ENCODE results near the gene ECHS1. TPM values are rescaled to one million over a fixed set of nuclear protein-coding genes. Genes with fewer than 3 reads are reported as not detected.

The ECHS1 gene
- total and polyA plus RNA-seq, 2 of the 8 experiments (the other 6 are each of a cell fraction or from before 2014, with no cell fraction given): 41.7 to 101 TPM

DNA sequence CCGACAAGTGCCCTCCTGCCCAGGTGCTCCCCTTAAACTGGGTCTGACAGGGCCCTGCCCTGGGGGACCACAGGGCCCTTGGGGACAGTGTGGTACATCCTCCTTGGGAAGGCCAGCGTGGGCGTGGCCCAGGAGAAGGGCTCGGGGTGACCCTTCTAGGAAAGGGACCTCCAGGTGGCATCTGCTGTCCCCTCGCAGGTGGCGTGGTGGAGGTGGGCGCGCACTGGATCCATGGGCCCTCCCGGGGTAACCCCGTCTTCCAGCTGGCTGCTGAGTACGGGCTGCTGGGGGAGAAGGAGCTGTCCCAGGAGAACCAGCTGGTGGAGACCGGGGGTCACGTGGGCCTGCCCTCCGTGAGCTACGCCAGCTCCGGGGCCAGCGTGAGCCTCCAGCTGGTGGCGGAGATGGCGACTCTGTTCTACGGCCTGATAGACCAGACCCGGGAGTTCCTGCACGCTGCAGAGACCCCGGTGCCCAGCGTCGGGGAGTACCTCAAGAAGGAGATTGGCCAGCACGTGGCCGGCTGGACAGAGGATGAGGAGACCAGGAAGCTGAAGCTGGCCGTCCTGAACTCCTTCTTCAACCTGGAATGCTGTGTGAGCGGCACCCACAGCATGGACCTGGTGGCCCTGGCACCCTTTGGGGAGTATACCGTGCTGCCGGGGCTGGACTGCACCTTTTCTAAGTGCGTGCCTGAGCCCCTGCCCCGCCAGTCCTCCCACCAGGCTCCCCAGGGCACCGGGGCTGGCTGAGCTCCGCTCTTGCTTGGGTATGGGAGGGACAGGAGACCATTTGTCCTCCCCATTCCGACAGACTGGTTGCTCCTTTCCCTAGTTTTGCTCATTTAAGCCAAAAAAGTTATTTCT is 6.9 kb upstream of the ECHS1 start:
- Histone ChIP-seq H2BK15ac (ENCODE audit: low read length) (0 out of 2 replicates have a peak overlapping the region, but pooled peaks have one; percentile 16), H3K9ac (replicated peaks in 1 of 4; ENCODE audit: extremely low read depth in 1 of 4, low read depth in 3 of 4, low read length in 3 of 4) (peak overlapping the region in 1 of 4 experiments; percentile 19; a peak in 1 of 7 replicates), H3K4me1 (replicated peaks in 1 of 4; ENCODE audit: control insufficient read depth in 3 of 4, insufficient read depth in 4 of 4, low read length in 3 of 4) (peaks cover 0 to 3% (median under 1%) of the 10 kb centered on the region in 4 experiments; a peak in 4 of 7 replicates), H3K4me3 (ENCODE audit: extremely low read depth in 1 of 4, insufficient read depth in 2 of 4, low read depth in 3 of 4, low read length in 4 of 4) (peak overlapping the region; percentile 49 to 78 (median 62)), H3K79me2 (ENCODE audit: control insufficient read depth in 1 of 2, insufficient read depth in 2 of 2, low read length in 2 of 2) (no peaks in the 10 kb centered on the region), H3K79me1 (ENCODE audit: low read depth, low read length) (no peaks in the 10 kb centered on the region), H3K27ac (ENCODE audit: low read depth, low read length) (no peak overlapping the region), H3K56ac (replicated peaks; ENCODE audit: insufficient read length, low read depth, low read length) (no peak overlapping the region), H3K36me3 (ENCODE audit: control insufficient read depth in 2 of 4, insufficient read depth in 4 of 4, low read length in 3 of 4) (no peaks in the 10 kb centered on the region), H3K23me2 (ENCODE audit: low read depth, low read length) (peaks cover 15% of the 10 kb centered on the region; the same call in 1 of the 2 replicates), H4K8ac (ENCODE audit: extremely low read depth, insufficient read depth, low read length) (peak overlapping the region; percentile 51; the same call in 1 of the 2 replicates), H3K14ac (ENCODE audit: insufficient read length) (no peak overlapping the region), H3K18ac (ENCODE audit: extremely low read depth, low read length) (no peak overlapping the region), H4K20me1 (replicated peaks in 1 of 2; ENCODE audit: control insufficient read depth in 1 of 2, insufficient read depth in 2 of 2, low read length in 2 of 2) (peaks cover 0 to 4% of the 10 kb centered on the region in 2 experiments), H2BK5ac (ENCODE audit: low read depth, low read length) (no peak overlapping the region), H3K9me3 (ENCODE audit: insufficient read depth in 2 of 2, low read depth in 1 of 2, low read length in 1 of 2) (no peaks in the 10 kb centered on the region), H2BK12ac (ENCODE audit: low read depth, low read length) (no peak overlapping the region), H2AK5ac (ENCODE audit: low read depth, low read length) (no peak overlapping the region), H4K5ac (ENCODE audit: insufficient read length, low read depth, low read length) (no peak overlapping the region), H2AFZ (ENCODE audit: low read length) (no peak overlapping the region; the same call in 1 of the 2 replicates), H3K4me2 (ENCODE audit: insufficient read depth in 1 of 2, low read depth in 2 of 2, low read length in 2 of 2) (peak overlapping the region; percentile 64 to 87), H3K23ac (ENCODE audit: insufficient read length) (no peak overlapping the region), H2BK120ac (replicated peaks; ENCODE audit: low read depth, low read length) (no peak overlapping the region), H3K4ac (replicated peaks; ENCODE audit: insufficient read length, low read depth, low read length) (no peak overlapping the region), H3K27me3 (replicated peaks in 1 of 4; ENCODE audit: control insufficient read depth in 3 of 4, extremely low read depth in 1 of 4, insufficient read depth in 3 of 4, low read length in 3 of 4) (peaks cover 8 to 44% (median 27%) of the 10 kb centered on the region in 4 experiments), H4K91ac (replicated peaks; ENCODE audit: insufficient read length, low read length) (no peak overlapping the region), H2BK20ac (ENCODE audit: low read length) (no peak overlapping the region)
- no peak for FAIRE-seq
- WGBS, 2 experiments (ENCODE audit: extremely low coverage in 1 of 2, insufficient coverage in 1 of 2, insufficient read length in 1 of 2, insufficient replicate concordance in 2 of 2, low coverage in 1 of 2, low lambda C conversion rate in 2 of 2, missing lambda C conversion rate in 1 of 2): 91% methylated on average over 16 of the region's 36 CpGs; no CpG with 5 or more reads in 1 of the 2 experiments
- peak in 1 of 2 experiments; percentile 59 for DNase-seq (ENCODE audit: low read depth in 1 of 2, low spot score in 2 of 2)
- POLR2A ChIA-PET (ENCODE audit: partially characterized antibody): interaction anchor here (3.3 kb wide), 1 partner anchor 12 kb away, joined by 25 read pairs; the partner anchor contains the start of gene MTG1
- CTCF ChIA-PET (ENCODE audit: partially characterized antibody): interaction anchor here (0.8 to 2.0 kb wide), 2 partner anchors 51 to 77 kb away, joined by 3 to 8 read pairs; no protein-coding TSS in a partner anchor
- TF ChIP-seq POLR2AphosphoS5 (IDR thresholded peaks at IDR 0.05; ENCODE audit: low read depth, low read length) (no peak), SIRT6 (IDR thresholded peaks at IDR 0.05; ENCODE audit: low read length) (no peak), RNF2 (IDR thresholded peaks at IDR 0.05; ENCODE audit: borderline replicate concordance, low read depth, low read length, missing control alignments, poor library complexity, severe bottlenecking) (no peak), CBX8 (IDR thresholded peaks at IDR 0.05; ENCODE audit: borderline replicate concordance, low read depth, low read length) (no peak), KDM5A (IDR thresholded peaks at IDR 0.05; ENCODE audit: low read length) (no peak)
- TF ChIP-seq, protein P1, sequence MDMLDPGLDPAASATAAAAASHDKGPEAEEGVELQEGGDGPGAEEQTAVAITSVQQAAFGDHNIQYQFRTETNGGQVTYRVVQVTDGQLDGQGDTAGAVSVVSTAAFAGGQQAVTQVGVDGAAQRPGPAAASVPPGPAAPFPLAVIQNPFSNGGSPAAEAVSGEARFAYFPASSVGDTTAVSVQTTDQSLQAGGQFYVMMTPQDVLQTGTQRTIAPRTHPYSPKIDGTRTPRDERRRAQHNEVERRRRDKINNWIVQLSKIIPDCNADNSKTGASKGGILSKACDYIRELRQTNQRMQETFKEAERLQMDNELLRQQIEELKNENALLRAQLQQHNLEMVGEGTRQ (IDR thresholded peaks at IDR 0.05; ENCODE audit: low read length): no peak
- TF ChIP-seq, protein P2, sequence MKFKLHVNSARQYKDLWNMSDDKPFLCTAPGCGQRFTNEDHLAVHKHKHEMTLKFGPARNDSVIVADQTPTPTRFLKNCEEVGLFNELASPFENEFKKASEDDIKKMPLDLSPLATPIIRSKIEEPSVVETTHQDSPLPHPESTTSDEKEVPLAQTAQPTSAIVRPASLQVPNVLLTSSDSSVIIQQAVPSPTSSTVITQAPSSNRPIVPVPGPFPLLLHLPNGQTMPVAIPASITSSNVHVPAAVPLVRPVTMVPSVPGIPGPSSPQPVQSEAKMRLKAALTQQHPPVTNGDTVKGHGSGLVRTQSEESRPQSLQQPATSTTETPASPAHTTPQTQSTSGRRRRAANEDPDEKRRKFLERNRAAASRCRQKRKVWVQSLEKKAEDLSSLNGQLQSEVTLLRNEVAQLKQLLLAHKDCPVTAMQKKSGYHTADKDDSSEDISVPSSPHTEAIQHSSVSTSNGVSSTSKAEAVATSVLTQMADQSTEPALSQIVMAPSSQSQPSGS (IDR thresholded peaks at IDR 0.05; ENCODE audit: low read length): no peak
